Renal cortical epithelial cell (primary cell): ENCODE results near the gene PITPNM3. TPM values are rescaled to one million over a fixed set of nuclear protein-coding genes. Genes with fewer than 3 reads are reported as not detected.

Experiments used
- DNase-seq: peaks from one replicate; pipeline ENCODE4 v3.0.0-alpha.2; 2011; ENCODE audit warnings: low read depth
- total RNA-seq: library from RNA; depleted of rRNA; stranded (reverse); fragments of >200 nt; gene quantifications from 2 replicates; pipeline ENCODE4 v1.2.3, GENCODE V29; 2014

PITPNM3 gene
- total RNA-seq, 1 donor from 2014 or later, result 3.1 TPM

DNA sequence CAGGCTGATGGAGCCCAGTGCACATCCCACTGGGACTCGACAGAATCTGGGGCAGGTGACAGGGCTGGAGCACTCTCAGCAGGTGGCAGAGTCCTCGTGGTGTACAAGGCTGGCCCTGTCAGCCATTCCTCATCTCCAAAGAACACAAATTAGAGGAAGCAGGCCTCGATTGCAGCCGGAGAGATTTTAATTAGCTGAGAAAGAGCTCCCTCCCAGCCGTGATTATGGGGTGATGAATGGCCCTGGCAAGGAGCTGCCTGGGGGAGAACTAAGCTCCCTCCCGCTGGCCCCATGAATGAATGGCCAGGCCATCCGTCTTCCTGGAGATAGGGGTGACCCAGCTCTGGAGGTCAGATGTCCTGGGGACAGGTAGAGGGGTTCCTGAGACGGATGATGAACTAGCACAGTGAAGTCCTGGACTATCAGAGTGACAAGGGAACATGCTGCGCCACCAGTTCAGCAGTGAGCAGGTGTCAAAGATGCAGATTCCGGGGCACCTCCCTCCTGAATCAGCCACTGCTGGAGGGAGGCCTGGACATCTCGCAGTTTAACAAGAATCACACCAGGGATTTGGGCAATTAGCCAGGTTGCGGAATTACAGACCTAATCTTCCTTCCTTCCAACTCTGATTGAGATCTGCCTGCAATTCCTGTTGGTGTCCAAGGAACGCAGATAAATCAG, 76.6 kb downstream of the PITPNM3 start:
- DNase-seq, result no peak

DNA sequence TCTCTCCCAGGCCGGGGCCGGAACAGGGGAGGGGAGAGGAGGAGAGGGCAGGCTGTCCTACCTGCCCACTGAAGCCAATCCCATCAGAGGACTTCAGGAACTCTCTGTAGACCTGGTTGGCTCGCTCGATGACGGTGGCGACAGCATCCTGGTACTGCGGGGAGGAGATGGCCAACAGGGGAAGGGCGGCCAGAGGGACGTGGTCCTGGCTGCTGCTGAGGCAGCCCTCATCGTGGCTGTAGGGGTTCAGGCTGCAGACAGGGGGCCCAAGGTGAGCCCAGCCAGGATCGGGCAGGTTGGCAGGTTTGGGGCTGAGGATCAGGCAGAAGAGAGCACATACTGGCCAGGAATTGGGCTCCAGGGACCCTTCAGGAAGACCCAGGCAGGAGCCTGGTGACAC, 77.9 kb downstream of the PITPNM3 start:
- DNase-seq, result no peak

- DNase-seq, result no peak
Measured at GRCh38 chr17:6477831-6478383, 78.4 kb downstream of the PITPNM3 start.

- no peak for DNase-seq
Measured at GRCh38 chr17:6476810-6477179, 79.6 kb downstream of the PITPNM3 start.

DNA sequence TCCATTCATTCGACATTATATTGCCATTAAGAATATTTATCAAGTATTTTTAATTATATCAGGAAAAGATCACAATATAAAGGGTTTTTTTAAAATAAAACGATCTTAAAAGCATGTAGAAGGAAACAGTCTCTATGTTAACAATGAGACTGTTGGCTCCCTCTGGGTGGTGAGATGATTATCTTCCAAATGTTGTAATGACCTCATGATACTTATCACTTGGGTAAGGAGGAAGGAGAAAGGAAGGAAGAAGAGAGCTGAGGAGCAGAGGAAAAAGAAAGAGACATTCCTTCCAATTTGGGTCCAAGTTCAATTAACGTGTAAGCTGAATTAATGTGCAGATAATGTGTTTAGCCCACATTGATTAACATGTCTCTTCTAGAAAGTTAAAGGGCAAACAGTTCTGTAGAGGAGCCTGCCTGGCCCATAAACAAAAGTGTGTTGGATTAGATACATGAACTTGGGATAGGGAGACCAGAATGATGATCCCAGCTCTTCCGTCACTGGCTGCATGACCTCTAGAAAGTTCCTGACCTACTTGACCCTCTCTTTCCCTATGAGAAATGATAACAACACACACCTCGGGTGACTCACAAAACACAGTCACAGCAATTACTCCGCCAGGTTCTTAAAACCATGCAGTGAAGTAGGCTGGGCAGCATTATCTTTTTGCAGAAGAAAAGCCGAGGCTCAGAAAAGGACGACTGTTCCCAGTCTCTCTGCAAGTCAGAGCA, 80.1 kb downstream of the PITPNM3 start:
- DNase-seq, result no peak

GRCh38 chr17:6475411-6475810, 80.9 kb downstream of the PITPNM3 start:
- DNase-seq, result no peak

GRCh38 chr17:6474906-6475305, 81.4 kb downstream of the PITPNM3 start:
- DNase-seq, result no peak

DNA sequence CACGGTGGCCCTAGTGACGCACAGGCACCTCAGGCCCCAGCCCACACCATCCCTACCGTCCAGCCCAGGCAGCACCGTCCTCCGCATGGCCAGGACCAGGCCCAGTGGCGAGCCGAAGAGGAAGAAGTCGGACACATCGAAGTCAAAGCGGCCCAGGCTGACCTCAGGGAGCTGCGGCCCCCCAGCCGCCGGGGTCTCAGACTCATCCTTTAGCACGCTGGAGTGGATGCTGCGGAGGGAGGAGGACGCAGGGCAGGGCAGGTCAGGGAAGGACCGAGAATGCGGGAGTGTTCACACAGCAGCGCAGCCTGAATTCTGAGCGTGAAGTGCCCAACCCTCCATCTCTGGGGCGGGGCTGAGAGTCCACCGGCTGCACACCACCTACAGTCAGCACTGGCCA, 82.0 kb downstream of the PITPNM3 start:
- no peak for DNase-seq

DNA sequence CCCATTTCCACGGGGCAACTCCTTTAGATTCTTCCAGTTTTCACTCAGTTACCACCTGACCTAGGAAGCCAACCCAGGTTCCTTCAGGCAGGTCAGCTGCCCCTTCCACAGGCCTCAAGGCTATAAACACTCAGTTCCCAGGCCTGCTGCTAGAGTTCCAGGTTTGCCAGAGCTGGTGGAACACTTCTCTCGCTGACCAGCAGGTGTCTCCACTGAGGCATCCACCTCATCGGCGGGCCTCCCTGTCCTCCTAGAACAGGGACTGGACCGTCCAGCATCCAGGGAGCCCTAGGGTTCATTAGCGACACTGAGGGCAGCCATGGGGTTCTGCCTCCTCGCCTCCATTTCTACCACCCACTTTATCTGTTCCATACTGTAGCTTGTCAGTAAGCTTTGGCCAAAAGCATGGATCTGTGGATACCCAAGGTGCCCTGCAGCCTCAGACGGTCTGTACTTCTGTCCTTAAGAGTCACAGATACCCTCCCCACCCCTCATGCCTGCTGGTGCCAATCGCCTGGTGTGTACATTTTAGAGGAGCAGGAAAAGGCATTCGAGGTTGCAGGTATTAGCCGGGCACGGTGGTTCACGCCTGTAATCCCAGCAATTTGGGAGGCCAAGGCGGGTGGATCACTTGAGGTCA, 83.1 kb downstream of the PITPNM3 start:
- DNase-seq, result peak; percentile 52

DNA sequence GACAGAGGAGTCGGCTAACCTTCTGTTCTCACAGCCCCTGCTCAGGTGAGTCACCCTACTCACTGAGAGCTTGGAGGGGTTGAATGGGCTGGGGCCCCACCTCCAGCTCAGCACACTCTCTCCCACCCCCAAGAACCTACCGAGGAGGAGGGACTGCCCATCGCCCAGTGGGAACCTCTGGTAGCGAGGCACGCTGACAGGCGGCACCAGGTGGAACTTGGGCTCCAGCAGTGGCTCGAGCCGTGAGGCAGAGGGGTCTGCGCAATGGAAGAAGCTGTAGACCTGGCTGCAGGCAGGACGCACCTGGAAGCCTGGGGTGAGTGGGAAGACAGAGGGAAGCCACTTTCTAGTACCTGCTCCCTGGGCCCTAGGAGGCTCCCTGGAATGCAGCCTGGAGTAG, 83.8 kb downstream of the PITPNM3 start:
- DNase-seq, result no peak

GRCh38 chr17:6471531-6472465, 84.6 kb downstream of the PITPNM3 start:
- peak; percentile 62 for DNase-seq

- no peak for DNase-seq
Measured at GRCh38 chr17:6470751-6471521, 85.4 kb downstream of the PITPNM3 start.

GRCh38 chr17:6470146-6470718, 86.1 kb downstream of the PITPNM3 start:
- no peak for DNase-seq

DNA sequence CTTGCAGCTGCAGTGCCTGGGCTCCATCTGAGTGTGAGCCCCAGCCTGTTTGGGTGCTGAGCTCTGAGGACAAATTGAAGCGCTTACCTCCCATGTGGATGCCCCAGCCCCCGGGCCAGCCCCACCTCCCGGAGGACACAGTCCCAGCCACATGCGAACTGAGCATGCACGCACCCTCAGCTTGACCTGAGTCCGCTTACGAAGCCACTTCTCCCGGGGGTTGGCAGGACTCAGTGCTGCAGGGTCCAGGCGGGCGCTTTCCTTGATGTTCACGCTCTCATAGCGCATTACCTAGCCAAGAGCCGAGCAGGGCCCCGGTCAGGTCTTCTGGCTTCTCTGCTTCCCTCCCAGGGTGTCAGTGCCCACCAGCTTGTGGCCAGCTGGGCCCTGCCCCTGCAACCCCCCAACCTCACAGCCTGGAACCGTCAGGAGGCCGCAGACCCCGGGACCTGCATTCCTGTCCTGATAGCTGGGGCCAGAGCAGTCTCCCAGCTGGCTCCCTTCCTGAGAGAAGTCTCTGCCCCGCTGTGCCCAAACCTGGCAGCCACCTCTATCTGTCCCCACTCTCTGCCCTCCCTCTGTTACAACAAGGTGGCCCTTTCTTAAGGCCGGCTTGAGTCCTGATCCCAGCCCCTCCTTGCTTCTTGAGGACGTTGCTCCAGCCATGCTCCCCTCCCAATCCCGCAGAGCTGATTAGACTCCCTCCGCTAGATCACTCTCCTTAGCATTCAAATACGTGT, 88.1 kb downstream of the PITPNM3 start:
- no peak for DNase-seq

- DNase-seq, result no peak
Measured at GRCh38 chr17:6467567-6467966, 88.8 kb downstream of the PITPNM3 start.

GRCh38 chr17:6465206-6466003, 91.0 kb downstream of the PITPNM3 start:
- no peak for DNase-seq

GRCh38 chr17:6464446-6465041, 91.8 kb downstream of the PITPNM3 start:
- no peak for DNase-seq

DNA sequence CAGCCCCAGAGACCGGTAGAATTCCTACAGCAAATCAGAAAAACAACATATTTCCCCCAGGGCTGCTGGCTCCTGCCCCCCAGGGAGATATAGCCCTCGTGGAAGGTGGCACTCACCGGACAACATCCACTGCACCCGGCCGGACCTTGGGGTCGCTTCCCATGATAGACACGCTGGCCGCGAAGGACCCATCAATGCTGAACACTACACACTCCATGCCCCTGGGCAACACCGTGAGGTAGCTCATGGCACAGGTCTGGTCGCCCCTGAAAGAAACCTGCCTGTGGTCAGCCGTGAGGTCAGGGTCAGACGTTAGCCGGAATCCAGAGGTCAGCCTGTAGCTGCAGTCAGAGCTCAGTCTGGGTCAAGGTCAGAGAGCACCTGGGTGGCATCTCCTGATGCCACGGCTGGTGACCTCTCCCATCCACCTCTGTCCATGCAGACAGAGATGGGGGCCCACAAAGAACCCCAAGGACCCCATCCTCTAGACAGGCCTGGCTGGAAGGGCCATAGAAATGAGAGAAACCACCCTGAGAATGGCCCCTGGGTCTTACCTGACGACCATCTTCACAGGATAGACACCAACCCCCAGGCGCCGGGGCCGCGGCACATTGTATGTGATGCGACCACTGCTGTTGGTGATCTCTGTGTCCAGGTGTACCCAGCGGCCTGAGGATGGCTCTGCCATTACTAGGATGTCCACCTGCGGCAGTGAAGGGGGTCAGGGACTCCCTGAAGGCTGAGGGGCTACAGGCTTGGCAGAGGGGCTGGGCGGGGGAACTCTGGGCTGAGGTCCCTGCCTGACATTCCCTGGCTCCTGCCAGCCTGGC, 92.5 kb downstream of the PITPNM3 start:
- DNase-seq, result no peak
